HepG2 (cell line): ENCODE results near the gene B3GAT3. TPM values are rescaled to one million over a fixed set of nuclear protein-coding genes. Genes with fewer than 3 reads are reported as not detected.

ENCODE experiments used
- ARNT ChIP-seq: fragments of 450-650 bp; IDR thresholded peaks from 2 replicates; pipeline ENCODE4 v1.6.1; 2017
- DNMT1 ChIP-seq: sonication (generic); formaldehyde crosslinking; IDR thresholded peaks from 2 replicates; pipeline ENCODE4 v1.5.1; 2020; ENCODE audit warnings: mild to moderate bottlenecking, missing genetic modification reagents
- HMG20B ChIP-seq: conservative IDR thresholded peaks from 2 replicates; pipeline ENCODE4 v1.6.1; 2016; ENCODE audit warnings: missing genetic modification reagents, missing compliant biosample characterization
- IRF2 ChIP-seq: IDR thresholded peaks from 2 replicates; pipeline ENCODE4 v1.6.1; 2018; ENCODE audit warnings: missing genetic modification reagents, missing compliant biosample characterization
- KDM3A ChIP-seq: IDR thresholded peaks from 2 replicates; pipeline ENCODE4 v1.6.1; 2018; ENCODE audit warnings: low read depth, missing compliant biosample characterization
- MEF2D ChIP-seq: sonication (generic); formaldehyde crosslinking; IDR thresholded peaks from 2 replicates; pipeline ENCODE4 v1.5.1; 2020; ENCODE audit warnings: mild to moderate bottlenecking, missing genetic modification reagents
- NONO ChIP-seq, 2 experiments: fragments of 450-650 bp in 1 of 2; sonication (generic) in 1 of 2; formaldehyde crosslinking in 1 of 2; IDR thresholded peaks in 1 of 2; conservative IDR thresholded peaks in 1 of 2; 2 replicates each; pipeline versions ENCODE4 v1.6.1 to v1.8.0; 2017 to 2022; ENCODE audit warnings: mild to moderate bottlenecking in 1 of 2, missing genetic modification reagents in 1 of 2, moderate library complexity in 1 of 2
- SAP130 ChIP-seq: IDR thresholded peaks from 2 replicates; pipeline ENCODE4 v1.6.1; 2016; ENCODE audit warnings: low read depth
- WIZ ChIP-seq: sonication (generic); formaldehyde crosslinking; IDR thresholded peaks from 2 replicates; pipeline ENCODE4 v1.5.1; 2020; ENCODE audit warnings: mild to moderate bottlenecking, missing genetic modification reagents
- ZC3H13 ChIP-seq: sonication (generic); formaldehyde crosslinking; IDR thresholded peaks from 2 replicates; pipeline ENCODE4 v1.8.1; 2023; ENCODE audit warnings: mild to moderate bottlenecking, missing genetic modification reagents, moderate library complexity
- ZMAT3 ChIP-seq: sonication (generic); formaldehyde crosslinking; conservative IDR thresholded peaks from 2 replicates; pipeline ENCODE4 v1.7.0; 2021; ENCODE audit warnings: missing genetic modification reagents
- ZNF136 ChIP-seq: sonication (generic); formaldehyde crosslinking; IDR thresholded peaks from 2 replicates; pipeline ENCODE4 v1.8.1; 2022; ENCODE audit warnings: low read depth, mild to moderate bottlenecking, moderate library complexity, missing genetic modification reagents
- ZNF17 ChIP-seq: sonication (generic); formaldehyde crosslinking; IDR thresholded peaks from 2 replicates; pipeline ENCODE4 v1.5.0; 2020; ENCODE audit warnings: mild to moderate bottlenecking, missing genetic modification reagents
- ZNF234 ChIP-seq: sonication (generic); formaldehyde crosslinking; conservative IDR thresholded peaks from 2 replicates; pipeline ENCODE4 v1.5.1; 2020; ENCODE audit warnings: mild to moderate bottlenecking, missing genetic modification reagents
- ZNF570 ChIP-seq: sonication (generic); formaldehyde crosslinking; IDR thresholded peaks from 2 replicates; pipeline ENCODE4 v1.4.0; 2020; ENCODE audit warnings: mild to moderate bottlenecking, missing genetic modification reagents, borderline replicate concordance
- ZNF577 ChIP-seq: sonication (generic); formaldehyde crosslinking; IDR thresholded peaks from 2 replicates; pipeline ENCODE4 v1.4.0; 2020; ENCODE audit warnings: mild to moderate bottlenecking, low read depth, missing genetic modification reagents, borderline replicate concordance
- ZNF776 ChIP-seq: sonication (generic); formaldehyde crosslinking; IDR thresholded peaks from 2 replicates; pipeline ENCODE4 v1.4.0; 2020; ENCODE audit warnings: mild to moderate bottlenecking, missing genetic modification reagents
- polyA plus RNA-seq, 8 experiments: library from polyadenylated mRNA; depleted of rRNA in 3 of 8; stranded (reverse) in 7 of 8; unstranded in 1 of 8; fragments of >200 nt; fragmentation: Illumina TruSeq in 4 of 8; extraction: Trizol in 4 of 8; gene quantifications; 2 replicates each; pipeline versions ENCODE4 v1.2.1 to v1.2.3, GENCODE V29; 2011 to 2016; ENCODE audit warnings: low read depth in 4 of 8, missing spikeins in 1 of 8, mixed read lengths in 1 of 8; ENCODE audit not compliant: insufficient read depth in 1 of 8
- total RNA-seq, 5 experiments: library from RNA; depleted of rRNA; stranded (reverse); fragments of >200 nt; fragmentation: Illumina TruSeq; extraction: Trizol; gene quantifications; 2 replicates each; pipeline ENCODE4 v1.2.3, GENCODE V29; 2016; ENCODE audit warnings: low read depth in 1 of 5
- TF ChIP-seq, protein P1 (sequence below): sonication (generic); formaldehyde crosslinking; IDR thresholded peaks from 2 replicates; pipeline ENCODE4 v1.4.0; 2020; ENCODE audit warnings: missing genetic modification reagents
- TF ChIP-seq, protein P2 (sequence below): IDR thresholded peaks from 2 replicates; pipeline ENCODE4 v1.6.1; 2016; ENCODE audit warnings: mild to moderate bottlenecking

B3GAT3 gene
- total and polyA plus RNA-seq, 2 of the 13 experiments (the other 11 are each of a cell fraction or from before 2014, with no cell fraction given): 21.3 to 26.1 TPM

DNA sequence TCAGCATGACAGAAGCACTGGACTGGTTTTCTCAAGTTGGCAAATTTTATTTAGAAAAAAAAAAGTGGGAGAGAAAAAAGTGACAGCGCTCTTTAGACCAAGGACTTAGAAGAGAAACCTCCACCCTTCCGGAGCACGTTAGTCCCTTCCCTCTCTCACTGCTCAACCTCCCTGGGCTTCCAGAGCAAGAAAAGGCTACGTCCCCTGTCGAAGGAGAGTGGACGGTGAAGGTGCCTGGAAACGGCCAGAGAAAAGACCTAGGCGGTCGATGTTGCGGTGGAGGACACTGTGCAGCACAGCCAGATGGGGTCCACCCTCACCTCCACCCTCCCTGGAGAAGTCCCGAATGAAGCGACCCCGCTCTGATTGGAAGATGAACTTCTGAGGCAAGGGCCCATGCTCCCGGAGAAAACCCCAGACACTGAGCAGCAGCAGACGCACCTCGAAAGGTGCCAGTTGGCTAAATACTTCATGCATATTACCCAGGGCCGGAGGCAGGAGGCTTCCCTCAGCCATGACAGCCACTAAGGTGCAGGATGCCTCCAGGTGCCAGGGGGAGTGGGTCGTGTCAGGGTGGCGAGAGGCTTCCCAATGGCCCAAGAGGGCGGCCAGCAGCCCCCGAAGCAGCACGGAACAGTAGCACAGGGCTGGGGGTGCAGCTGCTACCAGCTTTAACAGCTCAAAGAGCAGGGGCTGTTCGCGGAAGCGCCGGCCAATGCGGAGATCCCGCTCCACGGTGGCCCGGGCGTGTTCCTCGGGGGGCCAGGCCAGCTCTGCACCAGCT lies 25.2 kb upstream of the B3GAT3 start (continued):
- TF ChIP-seq SAP130 (no peak; the same call in 1 of the 2 replicates), ZMAT3 (no peak), ZC3H13 (CRISPR knock-in tag) (peak; percentile 59), ZNF577 (CRISPR knock-in tag) (no peak), DNMT1 (CRISPR knock-in tag) (no peak), KDM3A (CRISPR knock-in tag) (no peak), ZNF570 (CRISPR knock-in tag) (no peak), ZNF776 (CRISPR knock-in tag) (no peak), ZNF136 (CRISPR knock-in tag) (no peak), MEF2D (CRISPR knock-in tag) (no peak), ZNF234 (CRISPR knock-in tag) (0 out of 2 replicates have a peak, but pooled peaks have one; percentile 5), WIZ (CRISPR knock-in tag) (no peak), HMG20B (CRISPR knock-in tag) (no peak), NONO (IDR thresholded peaks at IDR 0.05) (no peak), NONO (CRISPR knock-in tag; conservative IDR thresholded peaks at IDR 0.05) (0 out of 2 replicates have a peak, but pooled peaks have one; percentile 10), IRF2 (CRISPR knock-in tag) (0 out of 2 replicates have a peak, but pooled peaks have one; percentile 14), ARNT (no peak), ZNF17 (CRISPR knock-in tag) (no peak)
- TF ChIP-seq, protein P1, sequence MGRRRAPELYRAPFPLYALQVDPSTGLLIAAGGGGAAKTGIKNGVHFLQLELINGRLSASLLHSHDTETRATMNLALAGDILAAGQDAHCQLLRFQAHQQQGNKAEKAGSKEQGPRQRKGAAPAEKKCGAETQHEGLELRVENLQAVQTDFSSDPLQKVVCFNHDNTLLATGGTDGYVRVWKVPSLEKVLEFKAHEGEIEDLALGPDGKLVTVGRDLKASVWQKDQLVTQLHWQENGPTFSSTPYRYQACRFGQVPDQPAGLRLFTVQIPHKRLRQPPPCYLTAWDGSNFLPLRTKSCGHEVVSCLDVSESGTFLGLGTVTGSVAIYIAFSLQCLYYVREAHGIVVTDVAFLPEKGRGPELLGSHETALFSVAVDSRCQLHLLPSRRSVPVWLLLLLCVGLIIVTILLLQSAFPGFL (CRISPR knock-in tag): no peak
- TF ChIP-seq, protein P2, sequence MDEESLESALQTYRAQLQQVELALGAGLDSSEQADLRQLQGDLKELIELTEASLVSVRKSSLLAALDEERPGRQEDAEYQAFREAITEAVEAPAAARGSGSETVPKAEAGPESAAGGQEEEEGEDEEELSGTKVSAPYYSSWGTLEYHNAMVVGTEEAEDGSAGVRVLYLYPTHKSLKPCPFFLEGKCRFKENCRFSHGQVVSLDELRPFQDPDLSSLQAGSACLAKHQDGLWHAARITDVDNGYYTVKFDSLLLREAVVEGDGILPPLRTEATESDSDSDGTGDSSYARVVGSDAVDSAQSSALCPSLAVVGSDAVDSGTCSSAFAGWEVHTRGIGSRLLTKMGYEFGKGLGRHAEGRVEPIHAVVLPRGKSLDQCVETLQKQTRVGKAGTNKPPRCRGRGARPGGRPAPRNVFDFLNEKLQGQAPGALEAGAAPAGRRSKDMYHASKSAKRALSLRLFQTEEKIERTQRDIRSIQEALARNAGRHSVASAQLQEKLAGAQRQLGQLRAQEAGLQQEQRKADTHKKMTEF (CRISPR knock-in tag): no peak
